HG03442 (cell line): ENCODE data around the gene PRMT3.
"Not testable (repeated sequence)": the region's sequence is repeated elsewhere in the genome, so short reads cannot be mapped to it uniquely, and the experiment has no call there.

Source experiments
- ATAC-seq: cut with Tn5 transposase; IDR thresholded peaks from one replicate; pipeline ENCODE4 v1.9.1; 2021; ENCODE audit warnings: mild to moderate bottlenecking, moderate library complexity; ENCODE audit not compliant: unreplicated experiment

PRMT3 gene

GRCh38 chr11:20497124-20497792, 109.7 kb downstream of the PRMT3 start:
- ATAC-seq, result no peak

- ATAC-seq, result peak; percentile 63
Measured at GRCh38 chr11:20501252-20501651, 113.7 kb downstream of the PRMT3 start.

- no peak for ATAC-seq
Measured at GRCh38 chr11:20501971-20502370, 114.5 kb downstream of the PRMT3 start.

- ATAC-seq, result no peak
Measured at GRCh38 chr11:20511982-20512381, 124.5 kb downstream of the PRMT3 start.

GRCh38 chr11:20512869-20513268, 125.4 kb downstream of the PRMT3 start:
- ATAC-seq, result no peak

GRCh38 chr11:20518323-20518834, 130.9 kb downstream of the PRMT3 start:
- ATAC-seq, result no peak

GRCh38 chr11:20522536-20522935, 135.0 kb downstream of the PRMT3 start:
- no peak for ATAC-seq

GRCh38 chr11:20529757-20530156, 142.2 kb downstream of the PRMT3 start:
- ATAC-seq, result no peak

- no peak for ATAC-seq
Measured at GRCh38 chr11:20530942-20531703, 143.6 kb downstream of the PRMT3 start.

- no peak for ATAC-seq
Measured at GRCh38 chr11:20535271-20535881, 147.9 kb downstream of the PRMT3 start.

GRCh38 chr11:20536365-20536764, 148.8 kb downstream of the PRMT3 start:
- no peak for ATAC-seq

- ATAC-seq, result no peak
Measured at GRCh38 chr11:20536784-20537183, 149.3 kb downstream of the PRMT3 start.

GRCh38 chr11:20541503-20541902, 154.0 kb downstream of the PRMT3 start:
- ATAC-seq, result no peak

GRCh38 chr11:20544603-20545237, 157.2 kb downstream of the PRMT3 start:
- no peak for ATAC-seq

GRCh38 chr11:20547411-20547810, 159.9 kb downstream of the PRMT3 start:
- ATAC-seq, result no peak

GRCh38 chr11:20551096-20551495, 163.6 kb downstream of the PRMT3 start:
- no peak for ATAC-seq

- ATAC-seq, result no peak
Measured at GRCh38 chr11:20555783-20556182, 168.3 kb downstream of the PRMT3 start.

- not testable (repeated sequence) for ATAC-seq
Measured at GRCh38 chr11:20556396-20556795, 168.9 kb downstream of the PRMT3 start.

- ATAC-seq, result no peak
Measured at GRCh38 chr11:20558741-20559140, 171.2 kb downstream of the PRMT3 start.
